ENCODE data around the gene HTR2A. TPM values are rescaled to one million over a fixed set of nuclear protein-coding genes. Genes with fewer than 3 reads are reported as not detected.

The HTR2A gene
- total RNA-seq, 1 experiment from 2014 or later = not detected

DNA sequence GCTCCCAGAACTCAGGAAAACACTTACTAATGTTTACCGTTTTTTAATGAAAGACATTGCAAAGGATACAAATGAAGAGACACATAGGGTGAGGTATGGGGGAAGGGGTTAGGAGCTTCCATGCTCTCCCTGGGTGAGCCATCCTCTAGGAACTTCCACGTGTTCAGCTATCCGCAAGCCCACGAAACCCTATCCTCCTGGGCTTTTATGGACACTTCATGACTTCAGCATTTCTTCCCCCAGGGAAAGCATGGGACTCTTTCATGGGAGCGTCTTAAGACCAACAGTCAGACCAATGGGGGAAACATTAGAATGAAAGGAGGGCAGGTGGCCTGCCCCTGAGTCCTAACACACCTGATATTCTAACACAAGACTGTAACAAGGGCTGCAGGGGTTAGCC lies 93.3 kb downstream of the HTR2A start:
- POLR2A ChIA-PET = no interaction called here
- TF ChIP-seq, protein P1, sequence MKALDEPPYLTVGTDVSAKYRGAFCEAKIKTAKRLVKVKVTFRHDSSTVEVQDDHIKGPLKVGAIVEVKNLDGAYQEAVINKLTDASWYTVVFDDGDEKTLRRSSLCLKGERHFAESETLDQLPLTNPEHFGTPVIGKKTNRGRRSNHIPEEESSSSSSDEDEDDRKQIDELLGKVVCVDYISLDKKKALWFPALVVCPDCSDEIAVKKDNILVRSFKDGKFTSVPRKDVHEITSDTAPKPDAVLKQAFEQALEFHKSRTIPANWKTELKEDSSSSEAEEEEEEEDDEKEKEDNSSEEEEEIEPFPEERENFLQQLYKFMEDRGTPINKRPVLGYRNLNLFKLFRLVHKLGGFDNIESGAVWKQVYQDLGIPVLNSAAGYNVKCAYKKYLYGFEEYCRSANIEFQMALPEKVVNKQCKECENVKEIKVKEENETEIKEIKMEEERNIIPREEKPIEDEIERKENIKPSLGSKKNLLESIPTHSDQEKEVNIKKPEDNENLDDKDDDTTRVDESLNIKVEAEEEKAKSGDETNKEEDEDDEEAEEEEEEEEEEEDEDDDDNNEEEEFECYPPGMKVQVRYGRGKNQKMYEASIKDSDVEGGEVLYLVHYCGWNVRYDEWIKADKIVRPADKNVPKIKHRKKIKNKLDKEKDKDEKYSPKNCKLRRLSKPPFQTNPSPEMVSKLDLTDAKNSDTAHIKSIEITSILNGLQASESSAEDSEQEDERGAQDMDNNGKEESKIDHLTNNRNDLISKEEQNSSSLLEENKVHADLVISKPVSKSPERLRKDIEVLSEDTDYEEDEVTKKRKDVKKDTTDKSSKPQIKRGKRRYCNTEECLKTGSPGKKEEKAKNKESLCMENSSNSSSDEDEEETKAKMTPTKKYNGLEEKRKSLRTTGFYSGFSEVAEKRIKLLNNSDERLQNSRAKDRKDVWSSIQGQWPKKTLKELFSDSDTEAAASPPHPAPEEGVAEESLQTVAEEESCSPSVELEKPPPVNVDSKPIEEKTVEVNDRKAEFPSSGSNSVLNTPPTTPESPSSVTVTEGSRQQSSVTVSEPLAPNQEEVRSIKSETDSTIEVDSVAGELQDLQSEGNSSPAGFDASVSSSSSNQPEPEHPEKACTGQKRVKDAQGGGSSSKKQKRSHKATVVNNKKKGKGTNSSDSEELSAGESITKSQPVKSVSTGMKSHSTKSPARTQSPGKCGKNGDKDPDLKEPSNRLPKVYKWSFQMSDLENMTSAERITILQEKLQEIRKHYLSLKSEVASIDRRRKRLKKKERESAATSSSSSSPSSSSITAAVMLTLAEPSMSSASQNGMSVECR (CRISPR knock-in tag; IDR thresholded peaks at IDR 0.05; ENCODE audit: borderline replicate concordance) = no peak
- TF ChIP-seq GABPB1 (CRISPR knock-in tag; IDR thresholded peaks at IDR 0.05) = no peak
- no peak for TF ChIP-seq SP1 (CRISPR knock-in tag; conservative IDR thresholded peaks at IDR 0.05)
- TF ChIP-seq, protein P2, sequence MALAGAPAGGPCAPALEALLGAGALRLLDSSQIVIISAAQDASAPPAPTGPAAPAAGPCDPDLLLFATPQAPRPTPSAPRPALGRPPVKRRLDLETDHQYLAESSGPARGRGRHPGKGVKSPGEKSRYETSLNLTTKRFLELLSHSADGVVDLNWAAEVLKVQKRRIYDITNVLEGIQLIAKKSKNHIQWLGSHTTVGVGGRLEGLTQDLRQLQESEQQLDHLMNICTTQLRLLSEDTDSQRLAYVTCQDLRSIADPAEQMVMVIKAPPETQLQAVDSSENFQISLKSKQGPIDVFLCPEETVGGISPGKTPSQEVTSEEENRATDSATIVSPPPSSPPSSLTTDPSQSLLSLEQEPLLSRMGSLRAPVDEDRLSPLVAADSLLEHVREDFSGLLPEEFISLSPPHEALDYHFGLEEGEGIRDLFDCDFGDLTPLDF (CRISPR knock-in tag; IDR thresholded peaks at IDR 0.05) = no peak
- TF ChIP-seq JUN (CRISPR knock-in tag; IDR thresholded peaks at IDR 0.05) = no peak
- TF ChIP-seq, protein P3, sequence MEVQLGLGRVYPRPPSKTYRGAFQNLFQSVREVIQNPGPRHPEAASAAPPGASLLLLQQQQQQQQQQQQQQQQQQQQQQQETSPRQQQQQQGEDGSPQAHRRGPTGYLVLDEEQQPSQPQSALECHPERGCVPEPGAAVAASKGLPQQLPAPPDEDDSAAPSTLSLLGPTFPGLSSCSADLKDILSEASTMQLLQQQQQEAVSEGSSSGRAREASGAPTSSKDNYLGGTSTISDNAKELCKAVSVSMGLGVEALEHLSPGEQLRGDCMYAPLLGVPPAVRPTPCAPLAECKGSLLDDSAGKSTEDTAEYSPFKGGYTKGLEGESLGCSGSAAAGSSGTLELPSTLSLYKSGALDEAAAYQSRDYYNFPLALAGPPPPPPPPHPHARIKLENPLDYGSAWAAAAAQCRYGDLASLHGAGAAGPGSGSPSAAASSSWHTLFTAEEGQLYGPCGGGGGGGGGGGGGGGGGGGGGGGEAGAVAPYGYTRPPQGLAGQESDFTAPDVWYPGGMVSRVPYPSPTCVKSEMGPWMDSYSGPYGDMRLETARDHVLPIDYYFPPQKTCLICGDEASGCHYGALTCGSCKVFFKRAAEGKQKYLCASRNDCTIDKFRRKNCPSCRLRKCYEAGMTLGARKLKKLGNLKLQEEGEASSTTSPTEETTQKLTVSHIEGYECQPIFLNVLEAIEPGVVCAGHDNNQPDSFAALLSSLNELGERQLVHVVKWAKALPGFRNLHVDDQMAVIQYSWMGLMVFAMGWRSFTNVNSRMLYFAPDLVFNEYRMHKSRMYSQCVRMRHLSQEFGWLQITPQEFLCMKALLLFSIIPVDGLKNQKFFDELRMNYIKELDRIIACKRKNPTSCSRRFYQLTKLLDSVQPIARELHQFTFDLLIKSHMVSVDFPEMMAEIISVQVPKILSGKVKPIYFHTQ (CRISPR knock-in tag; IDR thresholded peaks at IDR 0.05) = no peak
- no peak for TF ChIP-seq GTF2I (CRISPR knock-in tag; conservative IDR thresholded peaks at IDR 0.05)
- TF ChIP-seq, protein P4, sequence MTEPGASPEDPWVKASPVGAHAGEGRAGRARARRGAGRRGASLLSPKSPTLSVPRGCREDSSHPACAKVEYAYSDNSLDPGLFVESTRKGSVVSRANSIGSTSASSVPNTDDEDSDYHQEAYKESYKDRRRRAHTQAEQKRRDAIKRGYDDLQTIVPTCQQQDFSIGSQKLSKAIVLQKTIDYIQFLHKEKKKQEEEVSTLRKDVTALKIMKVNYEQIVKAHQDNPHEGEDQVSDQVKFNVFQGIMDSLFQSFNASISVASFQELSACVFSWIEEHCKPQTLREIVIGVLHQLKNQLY (CRISPR knock-in tag; IDR thresholded peaks at IDR 0.05) = no peak
- TF ChIP-seq, protein P5, sequence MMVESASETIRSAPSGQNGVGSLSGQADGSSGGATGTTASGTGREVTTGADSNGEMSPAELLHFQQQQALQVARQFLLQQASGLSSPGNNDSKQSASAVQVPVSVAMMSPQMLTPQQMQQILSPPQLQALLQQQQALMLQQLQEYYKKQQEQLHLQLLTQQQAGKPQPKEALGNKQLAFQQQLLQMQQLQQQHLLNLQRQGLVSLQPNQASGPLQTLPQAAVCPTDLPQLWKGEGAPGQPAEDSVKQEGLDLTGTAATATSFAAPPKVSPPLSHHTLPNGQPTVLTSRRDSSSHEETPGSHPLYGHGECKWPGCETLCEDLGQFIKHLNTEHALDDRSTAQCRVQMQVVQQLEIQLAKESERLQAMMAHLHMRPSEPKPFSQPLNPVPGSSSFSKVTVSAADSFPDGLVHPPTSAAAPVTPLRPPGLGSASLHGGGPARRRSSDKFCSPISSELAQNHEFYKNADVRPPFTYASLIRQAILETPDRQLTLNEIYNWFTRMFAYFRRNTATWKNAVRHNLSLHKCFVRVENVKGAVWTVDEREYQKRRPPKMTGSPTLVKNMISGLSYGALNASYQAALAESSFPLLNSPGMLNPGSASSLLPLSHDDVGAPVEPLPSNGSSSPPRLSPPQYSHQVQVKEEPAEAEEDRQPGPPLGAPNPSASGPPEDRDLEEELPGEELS (CRISPR knock-in tag; IDR thresholded peaks at IDR 0.05) = no peak
- TF ChIP-seq, protein P6, sequence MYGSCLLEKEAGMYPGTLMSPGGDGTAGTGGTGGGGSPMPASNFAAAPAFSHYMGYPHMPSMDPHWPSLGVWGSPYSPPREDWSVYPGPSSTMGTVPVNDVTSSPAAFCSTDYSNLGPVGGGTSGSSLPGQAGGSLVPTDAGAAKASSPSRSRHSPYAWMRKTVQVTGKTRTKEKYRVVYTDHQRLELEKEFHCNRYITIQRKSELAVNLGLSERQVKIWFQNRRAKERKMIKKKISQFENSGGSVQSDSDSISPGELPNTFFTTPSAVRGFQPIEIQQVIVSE (CRISPR knock-in tag; IDR thresholded peaks at IDR 0.05; ENCODE audit: borderline replicate concordance) = no peak
- TF ChIP-seq, protein P7, sequence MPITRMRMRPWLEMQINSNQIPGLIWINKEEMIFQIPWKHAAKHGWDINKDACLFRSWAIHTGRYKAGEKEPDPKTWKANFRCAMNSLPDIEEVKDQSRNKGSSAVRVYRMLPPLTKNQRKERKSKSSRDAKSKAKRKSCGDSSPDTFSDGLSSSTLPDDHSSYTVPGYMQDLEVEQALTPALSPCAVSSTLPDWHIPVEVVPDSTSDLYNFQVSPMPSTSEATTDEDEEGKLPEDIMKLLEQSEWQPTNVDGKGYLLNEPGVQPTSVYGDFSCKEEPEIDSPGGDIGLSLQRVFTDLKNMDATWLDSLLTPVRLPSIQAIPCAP (CRISPR knock-in tag; IDR thresholded peaks at IDR 0.05) = no peak
- no peak for TF ChIP-seq SMAD3 (CRISPR knock-in tag; IDR thresholded peaks at IDR 0.05; ENCODE audit: borderline replicate concordance)
- no peak for TF ChIP-seq ZNF396 (CRISPR knock-in tag; IDR thresholded peaks at IDR 0.05; ENCODE audit: borderline replicate concordance)
- TF ChIP-seq ZBTB21 (CRISPR knock-in tag; IDR thresholded peaks at IDR 0.05; ENCODE audit: borderline replicate concordance) = no peak
- TF ChIP-seq, protein P8, sequence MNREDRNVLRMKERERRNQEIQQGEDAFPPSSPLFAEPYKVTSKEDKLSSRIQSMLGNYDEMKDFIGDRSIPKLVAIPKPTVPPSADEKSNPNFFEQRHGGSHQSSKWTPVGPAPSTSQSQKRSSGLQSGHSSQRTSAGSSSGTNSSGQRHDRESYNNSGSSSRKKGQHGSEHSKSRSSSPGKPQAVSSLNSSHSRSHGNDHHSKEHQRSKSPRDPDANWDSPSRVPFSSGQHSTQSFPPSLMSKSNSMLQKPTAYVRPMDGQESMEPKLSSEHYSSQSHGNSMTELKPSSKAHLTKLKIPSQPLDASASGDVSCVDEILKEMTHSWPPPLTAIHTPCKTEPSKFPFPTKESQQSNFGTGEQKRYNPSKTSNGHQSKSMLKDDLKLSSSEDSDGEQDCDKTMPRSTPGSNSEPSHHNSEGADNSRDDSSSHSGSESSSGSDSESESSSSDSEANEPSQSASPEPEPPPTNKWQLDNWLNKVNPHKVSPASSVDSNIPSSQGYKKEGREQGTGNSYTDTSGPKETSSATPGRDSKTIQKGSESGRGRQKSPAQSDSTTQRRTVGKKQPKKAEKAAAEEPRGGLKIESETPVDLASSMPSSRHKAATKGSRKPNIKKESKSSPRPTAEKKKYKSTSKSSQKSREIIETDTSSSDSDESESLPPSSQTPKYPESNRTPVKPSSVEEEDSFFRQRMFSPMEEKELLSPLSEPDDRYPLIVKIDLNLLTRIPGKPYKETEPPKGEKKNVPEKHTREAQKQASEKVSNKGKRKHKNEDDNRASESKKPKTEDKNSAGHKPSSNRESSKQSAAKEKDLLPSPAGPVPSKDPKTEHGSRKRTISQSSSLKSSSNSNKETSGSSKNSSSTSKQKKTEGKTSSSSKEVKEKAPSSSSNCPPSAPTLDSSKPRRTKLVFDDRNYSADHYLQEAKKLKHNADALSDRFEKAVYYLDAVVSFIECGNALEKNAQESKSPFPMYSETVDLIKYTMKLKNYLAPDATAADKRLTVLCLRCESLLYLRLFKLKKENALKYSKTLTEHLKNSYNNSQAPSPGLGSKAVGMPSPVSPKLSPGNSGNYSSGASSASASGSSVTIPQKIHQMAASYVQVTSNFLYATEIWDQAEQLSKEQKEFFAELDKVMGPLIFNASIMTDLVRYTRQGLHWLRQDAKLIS (CRISPR knock-in tag; IDR thresholded peaks at IDR 0.05; ENCODE audit: borderline replicate concordance) = no peak
- TF ChIP-seq, protein P9, sequence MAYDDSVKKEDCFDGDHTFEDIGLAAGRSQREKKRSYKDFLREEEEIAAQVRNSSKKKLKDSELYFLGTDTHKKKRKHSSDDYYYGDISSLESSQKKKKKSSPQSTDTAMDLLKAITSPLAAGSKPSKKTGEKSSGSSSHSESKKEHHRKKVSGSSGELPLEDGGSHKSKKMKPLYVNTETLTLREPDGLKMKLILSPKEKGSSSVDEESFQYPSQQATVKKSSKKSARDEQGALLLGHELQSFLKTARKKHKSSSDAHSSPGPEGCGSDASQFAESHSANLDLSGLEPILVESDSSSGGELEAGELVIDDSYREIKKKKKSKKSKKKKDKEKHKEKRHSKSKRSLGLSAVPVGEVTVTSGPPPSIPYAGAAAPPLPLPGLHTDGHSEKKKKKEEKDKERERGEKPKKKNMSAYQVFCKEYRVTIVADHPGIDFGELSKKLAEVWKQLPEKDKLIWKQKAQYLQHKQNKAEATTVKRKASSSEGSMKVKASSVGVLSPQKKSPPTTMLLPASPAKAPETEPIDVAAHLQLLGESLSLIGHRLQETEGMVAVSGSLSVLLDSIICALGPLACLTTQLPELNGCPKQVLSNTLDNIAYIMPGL (CRISPR knock-in tag; IDR thresholded peaks at IDR 0.05) = no peak

More for the DNA sequence above, 93.3 kb downstream of the HTR2A start:
- no peaks in the 10 kb centered on the region for H3K4me1 Mint-ChIP-seq
- no peaks in the 10 kb centered on the region for H3K36me3 Mint-ChIP-seq
- no peak for DNase-seq (ENCODE audit: low spot score)
- no peaks in the 10 kb centered on the region; the same call in 1 of the 2 replicates for H3K27me3 Mint-ChIP-seq (ENCODE audit: low read depth)
- CTCF ChIA-PET = no interaction called here
- no peak overlapping the region for H3K4me3 Mint-ChIP-seq
- H3K9me3 Mint-ChIP-seq = peaks cover 4% of the 10 kb centered on the region; the same call in 1 of the 2 replicates
- no peak overlapping the region for H3K27ac Mint-ChIP-seq
- no peak for ATAC-seq

Measured in WTC11 (cell line).